Measurements from ENCODE around the gene DMBT1.

DMBT1 gene

DNA sequence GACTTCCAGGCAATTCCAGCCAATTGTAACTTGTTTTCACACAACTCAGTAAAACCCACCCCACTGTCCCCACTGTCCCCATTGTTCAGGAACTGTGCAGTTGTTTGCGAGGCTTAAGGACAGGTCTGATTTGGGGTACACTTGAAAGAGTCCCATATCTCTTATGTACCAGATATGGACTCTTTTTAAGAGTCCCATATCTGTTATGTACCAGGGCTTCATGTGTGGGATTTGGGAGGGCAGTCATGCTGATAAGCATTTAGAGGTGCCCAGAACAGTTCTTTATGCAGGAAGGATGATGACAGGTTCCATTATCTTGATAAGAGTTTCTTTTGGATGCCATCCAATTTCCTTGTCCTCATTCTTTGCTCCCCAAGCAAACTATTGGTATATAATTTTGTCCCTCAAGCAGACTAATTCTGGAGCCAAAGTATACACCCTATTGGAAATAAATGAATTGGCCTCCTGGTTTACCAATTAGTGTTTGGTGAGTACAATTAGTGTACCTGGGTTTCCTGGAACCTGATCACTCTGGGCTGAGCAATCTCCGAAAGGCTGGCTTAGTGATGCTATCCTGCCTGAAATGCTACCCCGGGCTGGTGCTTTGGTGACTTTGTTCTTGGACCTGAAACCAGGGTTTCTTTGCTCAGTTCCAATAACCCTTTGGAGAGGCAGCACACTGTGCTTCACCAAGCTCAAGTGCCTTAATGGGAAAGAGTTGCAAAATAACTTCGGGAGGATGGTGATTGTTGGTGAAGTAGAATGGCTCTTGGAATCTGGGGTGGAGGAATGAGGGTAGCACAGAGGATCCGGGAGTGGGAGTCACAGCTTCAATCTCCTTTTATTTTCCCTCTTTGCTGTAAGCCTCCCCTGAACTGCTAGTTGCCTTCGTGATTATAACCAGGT lies 6.2 kb upstream of the DMBT1 start:
- TF ChIP-seq POLR2A (IDR thresholded peaks at IDR 0.05; ENCODE audit: low read depth, low read length) = no peak
- TF ChIP-seq SPI1 (IDR thresholded peaks at IDR 0.05; ENCODE audit: low read depth, low read length) = no peak
- TF ChIP-seq POLR2AphosphoS5 (IDR thresholded peaks at IDR 0.05; ENCODE audit: low read depth, low read length) = no peak
- TF ChIP-seq POU2F2 (IDR thresholded peaks at IDR 0.05; ENCODE audit: low read depth, low read length) = no peak
- TF ChIP-seq TAF1 (IDR thresholded peaks at IDR 0.05; ENCODE audit: low read depth, low read length) = no peak
- TF ChIP-seq PAX5 (IDR thresholded peaks at IDR 0.05; ENCODE audit: insufficient read depth, low read length, severe bottlenecking) = no peak
- no peak for DNase-seq (ENCODE audit: insufficient read length, low spot score)
- FAIRE-seq = no peak

DNA sequence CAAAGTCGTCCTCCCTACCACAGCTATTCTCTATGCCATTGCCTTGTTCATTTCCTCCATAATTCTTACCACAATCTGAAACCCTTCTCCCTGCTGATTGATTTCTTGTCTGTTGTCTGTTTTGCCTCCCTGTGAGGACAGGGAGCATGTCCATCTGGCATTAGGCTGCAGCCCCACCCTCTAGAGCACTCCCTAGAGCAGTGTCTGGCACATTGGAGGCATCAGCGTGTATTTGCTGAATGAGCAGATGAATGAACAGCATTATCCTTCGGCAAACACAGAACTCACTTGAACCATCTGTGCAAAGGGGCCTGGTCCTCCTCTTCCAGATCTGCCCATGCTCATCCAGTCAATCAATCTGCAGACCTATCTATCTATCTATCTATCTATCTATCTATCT lies 5.1 kb upstream of the DMBT1 start:
- DNase-seq (ENCODE audit: insufficient read length, low spot score) (no peak), FAIRE-seq (no peak)
- TF ChIP-seq POU2F2 (IDR thresholded peaks at IDR 0.05; ENCODE audit: low read depth, low read length) = no peak
- no peak for TF ChIP-seq PAX5 (IDR thresholded peaks at IDR 0.05; ENCODE audit: insufficient read depth, low read length, severe bottlenecking)
- no peak for TF ChIP-seq POLR2A (IDR thresholded peaks at IDR 0.05; ENCODE audit: low read depth, low read length)
- no peak for TF ChIP-seq TAF1 (IDR thresholded peaks at IDR 0.05; ENCODE audit: low read depth, low read length)
- no peak for TF ChIP-seq SPI1 (IDR thresholded peaks at IDR 0.05; ENCODE audit: low read depth, low read length)
- TF ChIP-seq POLR2AphosphoS5 (IDR thresholded peaks at IDR 0.05; ENCODE audit: low read depth, low read length) = no peak

DNA sequence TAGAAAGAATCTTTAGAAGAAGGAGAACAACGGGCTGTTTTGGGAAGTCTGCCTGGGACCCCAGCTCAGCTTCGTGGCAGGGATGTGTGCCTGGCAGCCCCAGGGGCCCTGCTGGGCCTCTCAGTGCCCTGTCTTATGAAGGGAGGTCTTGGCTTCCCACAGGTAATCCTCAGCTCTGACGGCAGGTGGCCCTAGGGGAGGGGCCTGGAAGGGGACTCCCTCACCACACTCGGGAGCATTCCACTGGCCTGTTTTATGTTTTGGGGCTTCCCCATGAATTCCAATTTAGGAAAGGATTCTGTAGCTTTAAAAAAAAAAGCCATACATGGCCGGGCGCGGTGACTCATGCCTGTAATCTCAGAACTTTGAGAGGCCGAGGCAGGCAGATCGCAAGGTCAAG lies 3.0 kb upstream of the DMBT1 start:
- TF ChIP-seq POU2F2 (IDR thresholded peaks at IDR 0.05; ENCODE audit: low read depth, low read length) (no peak), SPI1 (IDR thresholded peaks at IDR 0.05; ENCODE audit: low read depth, low read length) (no peak), POLR2AphosphoS5 (IDR thresholded peaks at IDR 0.05; ENCODE audit: low read depth, low read length) (no peak), PAX5 (IDR thresholded peaks at IDR 0.05; ENCODE audit: insufficient read depth, low read length, severe bottlenecking) (no peak), TAF1 (IDR thresholded peaks at IDR 0.05; ENCODE audit: low read depth, low read length) (no peak), POLR2A (IDR thresholded peaks at IDR 0.05; ENCODE audit: low read depth, low read length) (no peak)
- DNase-seq (ENCODE audit: insufficient read length, low spot score) = no peak
- FAIRE-seq = no peak

DNA sequence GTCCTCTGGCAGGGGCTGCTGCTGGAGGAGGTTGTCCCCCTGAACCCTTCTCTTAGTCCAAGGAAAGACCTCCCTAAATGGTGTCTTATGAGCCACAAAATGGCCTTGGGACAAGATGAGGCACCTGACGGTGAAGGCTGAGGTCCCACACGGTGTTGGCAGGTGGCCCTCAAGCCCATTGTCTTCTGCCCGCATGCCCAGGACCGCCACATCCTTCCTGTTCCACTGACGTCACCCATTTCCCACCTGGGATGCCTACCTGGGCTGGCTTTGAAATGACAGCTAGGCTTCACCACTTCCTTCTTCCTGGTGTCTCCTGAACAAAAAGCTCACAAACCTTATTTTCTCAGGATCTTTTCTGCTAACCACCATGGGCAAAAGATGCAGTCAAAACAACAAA lies 2.1 kb upstream of the DMBT1 start:
- DNase-seq (ENCODE audit: insufficient read length, low spot score) (no peak), FAIRE-seq (no peak)
- TF ChIP-seq POLR2A (IDR thresholded peaks at IDR 0.05; ENCODE audit: low read depth, low read length) = no peak
- no peak for TF ChIP-seq TAF1 (IDR thresholded peaks at IDR 0.05; ENCODE audit: low read depth, low read length)
- no peak for TF ChIP-seq POU2F2 (IDR thresholded peaks at IDR 0.05; ENCODE audit: low read depth, low read length)
- no peak for TF ChIP-seq POLR2AphosphoS5 (IDR thresholded peaks at IDR 0.05; ENCODE audit: low read depth, low read length)
- no peak for TF ChIP-seq PAX5 (IDR thresholded peaks at IDR 0.05; ENCODE audit: insufficient read depth, low read length, severe bottlenecking)
- no peak for TF ChIP-seq SPI1 (IDR thresholded peaks at IDR 0.05; ENCODE audit: low read depth, low read length)

DNA sequence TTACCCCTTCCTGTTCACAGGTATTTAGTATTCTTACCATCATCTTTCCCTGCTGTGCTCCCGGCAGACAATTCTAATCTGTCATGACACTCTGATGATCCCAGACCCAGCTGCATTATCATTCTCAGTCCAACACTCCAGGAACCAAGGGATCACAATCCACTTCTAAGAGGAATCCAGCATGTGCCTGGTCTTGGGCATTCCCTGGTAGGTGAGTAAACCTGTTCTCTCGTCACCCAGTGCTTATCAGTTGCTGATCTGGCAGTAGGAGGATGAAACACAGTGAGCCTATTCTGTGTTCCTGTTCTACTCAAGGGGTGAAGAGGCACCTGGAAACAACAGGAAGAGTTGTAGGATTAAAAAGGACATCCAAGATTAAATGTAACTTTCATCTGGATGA lies 1.3 kb upstream of the DMBT1 start:
- DNase-seq (ENCODE audit: insufficient read length, low spot score) (no peak), FAIRE-seq (no peak)
- TF ChIP-seq POU2F2 (IDR thresholded peaks at IDR 0.05; ENCODE audit: low read depth, low read length) = no peak
- TF ChIP-seq SPI1 (IDR thresholded peaks at IDR 0.05; ENCODE audit: low read depth, low read length) = no peak
- TF ChIP-seq PAX5 (IDR thresholded peaks at IDR 0.05; ENCODE audit: insufficient read depth, low read length, severe bottlenecking) = no peak
- TF ChIP-seq POLR2A (IDR thresholded peaks at IDR 0.05; ENCODE audit: low read depth, low read length) = no peak
- no peak for TF ChIP-seq POLR2AphosphoS5 (IDR thresholded peaks at IDR 0.05; ENCODE audit: low read depth, low read length)
- no peak for TF ChIP-seq TAF1 (IDR thresholded peaks at IDR 0.05; ENCODE audit: low read depth, low read length)

DNA sequence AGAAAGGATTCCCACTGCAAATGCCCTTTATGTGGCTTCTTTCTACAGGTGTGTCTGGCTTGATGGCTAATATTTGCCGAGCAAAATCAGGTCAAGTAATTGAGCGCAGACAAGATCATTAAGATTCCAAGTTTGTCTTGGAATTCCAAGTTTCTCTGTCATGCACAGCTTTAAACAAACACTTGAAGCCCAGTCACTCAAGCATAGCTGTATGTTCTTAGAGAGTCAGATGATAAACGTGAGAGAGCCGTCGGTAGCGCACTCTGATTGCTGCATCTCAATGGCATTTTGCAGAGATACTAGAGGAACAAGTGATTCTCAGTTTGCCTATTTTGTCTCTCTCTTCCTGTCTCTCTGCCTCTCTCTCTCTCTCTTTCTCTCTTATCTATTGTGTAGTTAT lies 658 bp downstream of the DMBT1 start:
- DNase-seq (ENCODE audit: insufficient read length, low spot score) = no peak

DNA sequence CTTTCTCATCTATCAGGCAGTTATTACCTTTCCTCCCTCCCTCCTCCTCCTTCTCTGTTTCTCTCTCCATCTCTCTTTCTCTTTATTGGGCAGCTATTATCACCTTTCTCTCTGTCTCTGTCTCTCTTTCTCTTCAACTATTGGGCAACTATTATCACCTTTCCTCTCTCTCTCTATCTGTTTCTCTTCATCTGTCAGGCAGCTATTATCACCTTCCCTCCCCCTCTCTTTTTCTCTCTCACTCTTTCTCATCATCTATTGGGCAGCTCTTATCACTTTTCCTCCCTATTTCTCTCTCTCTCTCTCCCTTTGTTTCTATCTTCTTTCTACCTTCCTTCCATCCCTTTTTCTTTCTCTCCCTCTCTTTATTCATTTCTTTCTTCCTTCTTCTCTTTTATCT lies 1.2 kb downstream of the DMBT1 start:
- FAIRE-seq (no peak), DNase-seq (ENCODE audit: insufficient read length, low spot score) (no peak)
- no peak for TF ChIP-seq PAX5 (IDR thresholded peaks at IDR 0.05; ENCODE audit: insufficient read depth, low read length, severe bottlenecking)
- no peak for TF ChIP-seq TAF1 (IDR thresholded peaks at IDR 0.05; ENCODE audit: low read depth, low read length)
- TF ChIP-seq POU2F2 (IDR thresholded peaks at IDR 0.05; ENCODE audit: low read depth, low read length) = no peak
- no peak for TF ChIP-seq POLR2A (IDR thresholded peaks at IDR 0.05; ENCODE audit: low read depth, low read length)
- TF ChIP-seq SPI1 (IDR thresholded peaks at IDR 0.05; ENCODE audit: low read depth, low read length) = no peak
- no peak for TF ChIP-seq POLR2AphosphoS5 (IDR thresholded peaks at IDR 0.05; ENCODE audit: low read depth, low read length)

More for the DNA sequence above, 658 bp downstream of the DMBT1 start:
- TF ChIP-seq POU2F2 (IDR thresholded peaks at IDR 0.05; ENCODE audit: low read depth, low read length) (no peak), SPI1 (IDR thresholded peaks at IDR 0.05; ENCODE audit: low read depth, low read length) (no peak), POLR2A (IDR thresholded peaks at IDR 0.05; ENCODE audit: low read depth, low read length) (no peak), PAX5 (IDR thresholded peaks at IDR 0.05; ENCODE audit: insufficient read depth, low read length, severe bottlenecking) (no peak), POLR2AphosphoS5 (IDR thresholded peaks at IDR 0.05; ENCODE audit: low read depth, low read length) (no peak), TAF1 (IDR thresholded peaks at IDR 0.05; ENCODE audit: low read depth, low read length) (no peak)
- FAIRE-seq = no peak

DNA sequence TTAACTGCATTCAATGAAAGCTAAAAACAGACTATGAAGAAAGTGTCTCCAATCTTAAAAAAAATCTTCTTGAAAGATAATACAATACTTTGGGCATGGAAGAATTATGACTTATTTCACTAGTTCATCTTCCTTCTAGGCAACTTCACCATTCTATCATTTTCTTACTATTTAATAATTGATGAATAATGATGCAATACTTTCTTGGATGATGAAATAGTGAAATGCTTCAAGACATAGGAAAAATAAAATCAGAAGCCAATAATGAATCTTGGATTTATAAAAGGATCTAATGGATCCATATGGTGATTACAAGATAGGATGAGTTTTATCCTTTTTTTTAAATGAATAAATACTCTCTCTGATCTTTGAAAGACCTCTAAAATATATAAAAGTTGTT lies 4.4 kb downstream of the DMBT1 start:
- DNase-seq (ENCODE audit: insufficient read length, low spot score) (no peak), FAIRE-seq (no peak)
- TF ChIP-seq POLR2A (IDR thresholded peaks at IDR 0.05; ENCODE audit: low read depth, low read length) (no peak), TAF1 (IDR thresholded peaks at IDR 0.05; ENCODE audit: low read depth, low read length) (no peak), POU2F2 (IDR thresholded peaks at IDR 0.05; ENCODE audit: low read depth, low read length) (no peak), SPI1 (IDR thresholded peaks at IDR 0.05; ENCODE audit: low read depth, low read length) (no peak), POLR2AphosphoS5 (IDR thresholded peaks at IDR 0.05; ENCODE audit: low read depth, low read length) (no peak), PAX5 (IDR thresholded peaks at IDR 0.05; ENCODE audit: insufficient read depth, low read length, severe bottlenecking) (no peak)

DNA sequence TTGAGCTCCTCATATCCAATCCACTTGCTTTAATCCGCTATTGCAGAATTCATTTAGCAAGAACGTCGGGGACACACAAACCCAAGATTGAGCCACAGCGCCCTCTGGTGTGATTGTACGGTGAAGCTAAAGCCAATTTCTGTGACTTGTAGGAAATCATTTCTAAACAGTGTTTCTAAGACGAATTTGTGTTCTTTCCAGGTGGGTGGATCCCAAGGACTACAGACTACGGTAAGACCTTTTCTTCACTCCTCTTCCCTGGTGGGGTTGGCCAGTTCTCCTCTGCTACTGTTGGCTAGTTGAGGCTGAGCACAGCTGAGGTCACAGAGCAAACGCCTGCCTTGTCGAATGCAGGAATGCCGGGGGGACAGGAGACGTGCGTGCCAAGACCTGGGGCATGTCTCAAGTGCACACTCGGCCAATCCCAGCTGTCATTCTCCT lies 5.2 kb downstream of the DMBT1 start:
- DNase-seq (ENCODE audit: insufficient read length, low spot score) (no peak), FAIRE-seq (peak; percentile 84)
- TF ChIP-seq SPI1 (IDR thresholded peaks at IDR 0.05; ENCODE audit: low read depth, low read length) = no peak
- TF ChIP-seq POLR2A (IDR thresholded peaks at IDR 0.05; ENCODE audit: low read depth, low read length) = no peak
- TF ChIP-seq PAX5 (IDR thresholded peaks at IDR 0.05; ENCODE audit: insufficient read depth, low read length, severe bottlenecking) = no peak
- no peak for TF ChIP-seq POU2F2 (IDR thresholded peaks at IDR 0.05; ENCODE audit: low read depth, low read length)
